ENCODE measurements around the gene SYT7.

GRCh38 chr11:61532134-61533038 lies 48.5 kb downstream of the SYT7 start:
- TF ChIP-seq, protein P1, sequence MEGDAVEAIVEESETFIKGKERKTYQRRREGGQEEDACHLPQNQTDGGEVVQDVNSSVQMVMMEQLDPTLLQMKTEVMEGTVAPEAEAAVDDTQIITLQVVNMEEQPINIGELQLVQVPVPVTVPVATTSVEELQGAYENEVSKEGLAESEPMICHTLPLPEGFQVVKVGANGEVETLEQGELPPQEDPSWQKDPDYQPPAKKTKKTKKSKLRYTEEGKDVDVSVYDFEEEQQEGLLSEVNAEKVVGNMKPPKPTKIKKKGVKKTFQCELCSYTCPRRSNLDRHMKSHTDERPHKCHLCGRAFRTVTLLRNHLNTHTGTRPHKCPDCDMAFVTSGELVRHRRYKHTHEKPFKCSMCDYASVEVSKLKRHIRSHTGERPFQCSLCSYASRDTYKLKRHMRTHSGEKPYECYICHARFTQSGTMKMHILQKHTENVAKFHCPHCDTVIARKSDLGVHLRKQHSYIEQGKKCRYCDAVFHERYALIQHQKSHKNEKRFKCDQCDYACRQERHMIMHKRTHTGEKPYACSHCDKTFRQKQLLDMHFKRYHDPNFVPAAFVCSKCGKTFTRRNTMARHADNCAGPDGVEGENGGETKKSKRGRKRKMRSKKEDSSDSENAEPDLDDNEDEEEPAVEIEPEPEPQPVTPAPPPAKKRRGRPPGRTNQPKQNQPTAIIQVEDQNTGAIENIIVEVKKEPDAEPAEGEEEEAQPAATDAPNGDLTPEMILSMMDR (IDR thresholded peaks at IDR 0.05): peak; percentile 35 to 79 (median 50)
- TF ChIP-seq POLR2A (IDR thresholded peaks at IDR 0.05; ENCODE audit: low read depth) (no peak), EP300 (IDR thresholded peaks at IDR 0.05) (no peak), POLR2AphosphoS5 (IDR thresholded peaks at IDR 0.05) (no peak)

Measured in esophagus muscularis mucosa (tissue), 4 donors.